M059J (cell line): ENCODE results near the gene CAV3. TPM values are rescaled to one million over a fixed set of nuclear protein-coding genes. Genes with fewer than 3 reads are reported as not detected.

Source experiments
- DNase-seq: peaks from one replicate; pipeline ENCODE4 v3.0.0-alpha.2; 2012; ENCODE audit warnings: low read depth
- total RNA-seq: library from RNA; depleted of rRNA; stranded (reverse); fragments of >200 nt; shearing (Covaris generic); gene quantifications from 2 replicates; pipeline ENCODE4 v1.2.3, GENCODE V29; 2014

Gene CAV3
- total RNA-seq, 1 experiment from 2014 or later = not detected

- no peak for DNase-seq
Observed at GRCh38 chr3:8734908-8735307, 1.3 kb downstream of the CAV3 start.

GRCh38 chr3:8736436-8736835 is 2.8 kb downstream of the CAV3 start:
- DNase-seq = no peak

GRCh38 chr3:8737301-8737700 is 3.7 kb downstream of the CAV3 start:
- no peak for DNase-seq

GRCh38 chr3:8737823-8738222 is 4.2 kb downstream of the CAV3 start:
- no peak for DNase-seq

GRCh38 chr3:8738639-8739038 is 5.0 kb downstream of the CAV3 start:
- DNase-seq = no peak

- DNase-seq = peak; percentile 95
Observed at GRCh38 chr3:8739757-8740504, 6.3 kb downstream of the CAV3 start.

GRCh38 chr3:8741581-8742261 is 8.1 kb downstream of the CAV3 start:
- DNase-seq = peak; percentile 88

GRCh38 chr3:8743021-8743601 is 9.5 kb downstream of the CAV3 start:
- peak; percentile 67 for DNase-seq

GRCh38 chr3:8743911-8744310 is 10.3 kb downstream of the CAV3 start:
- DNase-seq = no peak

GRCh38 chr3:8745619-8746370 is 12.2 kb downstream of the CAV3 start:
- no peak for DNase-seq

- no peak for DNase-seq
Observed at GRCh38 chr3:8746780-8747345, 13.3 kb downstream of the CAV3 start.

- DNase-seq = no peak
Observed at GRCh38 chr3:8749316-8749715, 15.7 kb downstream of the CAV3 start.

GRCh38 chr3:8752832-8753231 is 19.2 kb downstream of the CAV3 start:
- DNase-seq = no peak

- DNase-seq = no peak
Observed at GRCh38 chr3:8755097-8755496, 21.5 kb downstream of the CAV3 start.

- no peak for DNase-seq
Observed at GRCh38 chr3:8755564-8756237, 22.1 kb downstream of the CAV3 start.

- no peak for DNase-seq
Observed at GRCh38 chr3:8756671-8757070, 23.1 kb downstream of the CAV3 start.

GRCh38 chr3:8757551-8758518 is 24.2 kb downstream of the CAV3 start:
- peak; percentile 89 for DNase-seq

GRCh38 chr3:8759038-8759707 is 25.6 kb downstream of the CAV3 start:
- DNase-seq = peak; percentile 79

- no peak for DNase-seq
Observed at GRCh38 chr3:8760091-8760490, 26.5 kb downstream of the CAV3 start.

GRCh38 chr3:8760506-8760905 is 26.9 kb downstream of the CAV3 start:
- DNase-seq = no peak
